ENCODE measurements around the gene ZNF536.

Gene ZNF536

GRCh38 chr19:30539981-30540380 is 167.8 kb downstream of the ZNF536 start:
- H3K9ac ChIP-seq = no peak overlapping the region
- H3K4me3 ChIP-seq (ENCODE audit: low read depth, low read length) = no peak overlapping the region
- H3K4me2 ChIP-seq (ENCODE audit: low read length) = no peak overlapping the region
- H3K9me3 ChIP-seq (ENCODE audit: control insufficient read depth, low read length) = no peaks in the 10 kb centered on the region
- no peaks in the 10 kb centered on the region for H3K4me1 ChIP-seq
- no peak for TF ChIP-seq CTCF (IDR thresholded peaks at IDR 0.05)
- H2AFZ ChIP-seq = no peak overlapping the region
- H3K79me2 ChIP-seq = no peaks in the 10 kb centered on the region
- no peak overlapping the region for H3K27ac ChIP-seq
- no peaks in the 10 kb centered on the region for H3K27me3 ChIP-seq (ENCODE audit: control insufficient read depth, insufficient read depth, low read length)
- no peaks in the 10 kb centered on the region for H3K36me3 ChIP-seq (ENCODE audit: control insufficient read depth, insufficient read depth, low read length)

GRCh38 chr19:30540761-30541160 is 168.6 kb downstream of the ZNF536 start:
- TF ChIP-seq CTCF (IDR thresholded peaks at IDR 0.05) = no peak
- H3K27me3 ChIP-seq (ENCODE audit: control insufficient read depth, insufficient read depth, low read length) = no peaks in the 10 kb centered on the region
- no peak overlapping the region for H3K9ac ChIP-seq

GRCh38 chr19:30541575-30541974 is 169.4 kb downstream of the ZNF536 start:
- no peaks in the 10 kb centered on the region for H3K9me3 ChIP-seq (ENCODE audit: control insufficient read depth, low read length)
- no peak overlapping the region for H3K4me3 ChIP-seq (ENCODE audit: low read depth, low read length)
- no peaks in the 10 kb centered on the region for H3K4me1 ChIP-seq
- H3K9ac ChIP-seq = no peak overlapping the region
- H3K36me3 ChIP-seq (ENCODE audit: control insufficient read depth, insufficient read depth, low read length) = no peaks in the 10 kb centered on the region
- no peak overlapping the region for H3K27ac ChIP-seq
- TF ChIP-seq CTCF (IDR thresholded peaks at IDR 0.05) = no peak
- H3K27me3 ChIP-seq (ENCODE audit: control insufficient read depth, insufficient read depth, low read length) = no peaks in the 10 kb centered on the region
- H3K4me2 ChIP-seq (ENCODE audit: low read length) = no peak overlapping the region
- H2AFZ ChIP-seq = no peak overlapping the region
- no peaks in the 10 kb centered on the region for H3K79me2 ChIP-seq

More at GRCh38 chr19:30540761-30541160, 168.6 kb downstream of the ZNF536 start:
- H3K9me3 ChIP-seq (ENCODE audit: control insufficient read depth, low read length) = no peaks in the 10 kb centered on the region
- H3K4me1 ChIP-seq = no peaks in the 10 kb centered on the region
- H3K79me2 ChIP-seq = no peaks in the 10 kb centered on the region
- no peak overlapping the region for H3K27ac ChIP-seq
- H3K36me3 ChIP-seq (ENCODE audit: control insufficient read depth, insufficient read depth, low read length) = no peaks in the 10 kb centered on the region
- H3K4me2 ChIP-seq (ENCODE audit: low read length) = no peak overlapping the region
- H3K4me3 ChIP-seq (ENCODE audit: low read depth, low read length) = no peak overlapping the region
- no peak overlapping the region for H2AFZ ChIP-seq

GRCh38 chr19:30543243-30543945 is 171.2 kb downstream of the ZNF536 start:
- no peak overlapping the region for H3K4me3 ChIP-seq (ENCODE audit: low read depth, low read length)
- no peaks in the 10 kb centered on the region for H3K4me1 ChIP-seq
- no peaks in the 10 kb centered on the region for H3K27me3 ChIP-seq (ENCODE audit: control insufficient read depth, insufficient read depth, low read length)
- H3K27ac ChIP-seq = no peak overlapping the region
- H3K36me3 ChIP-seq (ENCODE audit: control insufficient read depth, insufficient read depth, low read length) = no peaks in the 10 kb centered on the region
- no peaks in the 10 kb centered on the region for H3K9me3 ChIP-seq (ENCODE audit: control insufficient read depth, low read length)
- no peak for TF ChIP-seq CTCF (IDR thresholded peaks at IDR 0.05)
- no peaks in the 10 kb centered on the region for H3K79me2 ChIP-seq
- H3K4me2 ChIP-seq (ENCODE audit: low read length) = no peak overlapping the region
- no peak overlapping the region for H2AFZ ChIP-seq
- no peak overlapping the region for H3K9ac ChIP-seq

- no peaks in the 10 kb centered on the region for H3K9me3 ChIP-seq (ENCODE audit: control insufficient read depth, low read length)
- no peak overlapping the region for H2AFZ ChIP-seq
- no peaks in the 10 kb centered on the region for H3K36me3 ChIP-seq (ENCODE audit: control insufficient read depth, insufficient read depth, low read length)
- H3K4me1 ChIP-seq = no peaks in the 10 kb centered on the region
- H3K4me3 ChIP-seq (ENCODE audit: low read depth, low read length) = no peak overlapping the region
- no peaks in the 10 kb centered on the region for H3K27me3 ChIP-seq (ENCODE audit: control insufficient read depth, insufficient read depth, low read length)
- H3K79me2 ChIP-seq = no peaks in the 10 kb centered on the region
- TF ChIP-seq CTCF (IDR thresholded peaks at IDR 0.05) = no peak
- no peak overlapping the region for H3K9ac ChIP-seq
- H3K27ac ChIP-seq = no peak overlapping the region
- no peak overlapping the region for H3K4me2 ChIP-seq (ENCODE audit: low read length)
Observed at GRCh38 chr19:30545752-30546151, 173.6 kb downstream of the ZNF536 start.

All from parathyroid adenoma (tissue), 2 donors.